Ovary (tissue), 9 donors: ENCODE data around the gene C5orf24. TPM values are rescaled to one million over a fixed set of nuclear protein-coding genes. Genes with fewer than 3 reads are reported as not detected.
"Not testable (repeated sequence)": the region's sequence is repeated elsewhere in the genome, so short reads cannot be mapped to it uniquely, and the experiment has no call there.

Experiments used
- DNase-seq, 5 donors: peaks; one replicate each; pipeline ENCODE4 v3.0.0-alpha.2; 2019 to 2020
- H3K27ac ChIP-seq, 2 donors: fragments of 200-600 bp; one replicate each; pipeline versions ENCODE4 v1.5.1 to v1.8.0; 2019 to 2022
- H3K27me3 ChIP-seq: fragments of 200-600 bp; one replicate; pipeline ENCODE4 v1.8.0; 2022
- H3K36me3 ChIP-seq: fragments of 200-600 bp; sonication (generic); one replicate; pipeline ENCODE4 v1.5.1; 2019
- H3K4me1 ChIP-seq: one replicate; pipeline ENCODE4 v1.8.1; 2013; ENCODE audit warnings: mild to moderate bottlenecking, moderate library complexity; ENCODE audit not compliant: insufficient read depth
- H3K4me3 ChIP-seq: fragments of 200-600 bp; sonication (generic); one replicate; pipeline ENCODE4 v1.5.1; 2017
- H3K9me3 ChIP-seq, 2 donors: fragments of 200-600 bp in 1 of 2; sonication (generic) in 1 of 2; one replicate each; pipeline versions ENCODE4 v1.5.1 to v1.8.1; 2013 to 2019; ENCODE audit warnings: mild to moderate bottlenecking in 1 of 2, moderate library complexity in 1 of 2
- EP300 ChIP-seq: sonication (generic); formaldehyde crosslinking; IDR thresholded peaks from one replicate; pipeline ENCODE4 v1.6.1; 2017; ENCODE audit warnings: antibody characterized with exemption
- POLR2A ChIP-seq: fragments of 450-650 bp; IDR thresholded peaks from one replicate; pipeline ENCODE4 v1.6.1; 2017; ENCODE audit warnings: antibody characterized with exemption, mild to moderate bottlenecking, moderate library complexity
- WGBS, 3 donors: extraction: QIAGEN DNeasy Blood & Tissue Kit in 1 of 3; methylation state at CpG; one replicate each; pipeline versions ENCODE4 v1.1.5 to v1.1.7; 2013 to 2017; 5-methylcytosine and 5-hydroxymethylcytosine counted together
- intact Hi-C, 4 donors: fragments of 100-400 bp; cut with DNase I; formaldehyde crosslinking; loops; one replicate each; pipeline versions ENCODE4 v1.11.0 to v1.15.1; 2022 to 2023
- polyA plus RNA-seq, 2 donors: library from polyadenylated mRNA; stranded (reverse); fragments of 200-250 nt in 1 of 2; fragments of 350-450 nt in 1 of 2; fragmentation: Illumina TruSeq in 1 of 2; extraction: RNeasy Lipid Tissue Mini Kit (QIAGEN cat#74804) in 1 of 2; gene quantifications; one replicate each; pipeline ENCODE4 v1.2.3, GENCODE V29; 2013 to 2014
- total RNA-seq, 7 donors: library from RNA; depleted of rRNA in 2 of 7; stranded (reverse); fragments of >200 nt in 2 of 7; fragmentation: NEBNext Ultra II Directional in 3 of 7; extraction: Animal tissue kit (Norgen Biotek cat#: 25700) in 3 of 7; gene quantifications; one replicate each; pipeline versions ENCODE4 v1.1.0 to v1.2.4, GENCODE V29; 2016 to 2023
- TF ChIP-seq, protein P1 (sequence below), 3 donors: fragments of 450-650 bp in 2 of 3; fragments of 200-600 bp in 1 of 3; IDR thresholded peaks; one replicate each; pipeline versions ENCODE4 v1.5.1 to v1.8.0; 2016 to 2022; ENCODE audit warnings: antibody characterized with exemption in 3 of 3, mild to moderate bottlenecking in 1 of 3
- donor health status: DM: no; HTN: no; CAD: no; lungs with moderate emphysema.
- donor health status: DM: no; HTN: no; CAD: no.
- donor health status: Bipolar disorder and iron deficiency.
- donor health status: DM: yes; HTN: yes; CAD: no.
- donor health status: DM: no; HTN: no; CAD: no.
- donor health status: DM: yes; HTN: yes; CAD: no.

Gene C5orf24
- total and polyA plus RNA-seq, 9 donors, result 20.0 to 46.8 (median 36.3) TPM

DNA sequence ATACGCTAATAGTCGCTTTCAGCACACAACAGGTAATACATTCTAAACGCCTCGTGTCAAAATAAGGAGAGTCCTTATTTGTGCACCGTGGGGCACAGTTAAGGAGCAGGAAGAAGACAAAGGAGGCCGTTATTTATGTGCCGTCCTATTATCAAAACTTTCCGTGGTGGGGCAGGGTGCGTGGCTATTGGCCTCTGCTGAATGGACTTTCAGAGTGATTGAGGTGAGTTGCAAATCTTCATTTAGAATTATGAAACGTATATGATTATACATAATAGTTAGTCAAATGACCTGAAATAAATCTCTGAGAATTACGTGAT lies 833 bp downstream of the C5orf24 start:
- Histone ChIP-seq H3K9me3 (no peaks in the 10 kb centered on the region), H3K36me3 (no peaks in the 10 kb centered on the region), H3K4me3 (peak overlapping the region; percentile 91), H3K27me3 (no peaks in the 10 kb centered on the region), H3K27ac (peak overlapping the region; percentile 84), H3K4me1 (peaks cover 1% of the 10 kb centered on the region)
- 1% methylated on average over 11 of the region's 11 CpGs for WGBS, 3 donors
- no peak for DNase-seq
- TF ChIP-seq POLR2A (no peak), EP300 (no peak)
- TF ChIP-seq, protein P1, sequence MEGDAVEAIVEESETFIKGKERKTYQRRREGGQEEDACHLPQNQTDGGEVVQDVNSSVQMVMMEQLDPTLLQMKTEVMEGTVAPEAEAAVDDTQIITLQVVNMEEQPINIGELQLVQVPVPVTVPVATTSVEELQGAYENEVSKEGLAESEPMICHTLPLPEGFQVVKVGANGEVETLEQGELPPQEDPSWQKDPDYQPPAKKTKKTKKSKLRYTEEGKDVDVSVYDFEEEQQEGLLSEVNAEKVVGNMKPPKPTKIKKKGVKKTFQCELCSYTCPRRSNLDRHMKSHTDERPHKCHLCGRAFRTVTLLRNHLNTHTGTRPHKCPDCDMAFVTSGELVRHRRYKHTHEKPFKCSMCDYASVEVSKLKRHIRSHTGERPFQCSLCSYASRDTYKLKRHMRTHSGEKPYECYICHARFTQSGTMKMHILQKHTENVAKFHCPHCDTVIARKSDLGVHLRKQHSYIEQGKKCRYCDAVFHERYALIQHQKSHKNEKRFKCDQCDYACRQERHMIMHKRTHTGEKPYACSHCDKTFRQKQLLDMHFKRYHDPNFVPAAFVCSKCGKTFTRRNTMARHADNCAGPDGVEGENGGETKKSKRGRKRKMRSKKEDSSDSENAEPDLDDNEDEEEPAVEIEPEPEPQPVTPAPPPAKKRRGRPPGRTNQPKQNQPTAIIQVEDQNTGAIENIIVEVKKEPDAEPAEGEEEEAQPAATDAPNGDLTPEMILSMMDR (IDR thresholded peaks at IDR 0.05), result no peak
- intact Hi-C loops, result loop anchor here in 2 of 4 donors (2.0 to 5.0 kb wide), 3 partner anchors 56 to 109 kb away; partner anchors contain the start of genes CAMLG (in 1 of the 2) and PCBD2 (in 1 of the 2)

DNA sequence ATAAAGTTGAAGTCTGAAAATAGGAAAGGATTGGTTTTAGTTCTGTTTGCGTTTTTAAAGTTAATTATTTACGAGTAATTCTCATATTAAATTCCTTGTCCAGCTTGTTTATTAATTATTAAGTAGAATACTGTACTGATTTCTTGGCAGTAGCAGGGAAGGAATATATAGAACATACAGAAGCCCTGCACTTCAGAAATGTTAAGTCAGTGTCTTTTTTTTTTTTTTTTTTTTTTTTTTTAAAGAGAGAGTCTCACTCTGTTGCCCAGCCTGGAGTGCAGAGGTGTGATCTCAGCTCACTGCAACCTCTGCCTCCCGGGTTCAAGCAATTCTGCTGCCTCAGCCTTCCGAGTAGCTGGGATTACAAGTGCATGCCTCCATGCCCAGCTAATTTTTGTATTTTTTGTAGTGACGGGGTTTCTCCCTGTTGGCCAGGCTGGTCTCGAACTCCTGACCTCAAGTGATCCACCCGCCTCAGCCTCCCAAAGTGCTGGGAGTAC lies 3.7 kb downstream of the C5orf24 start:
- H3K4me3 ChIP-seq, H3K27me3 ChIP-seq, H3K4me1 ChIP-seq, H3K27ac ChIP-seq, H3K36me3 ChIP-seq, DNase-seq, H3K9me3 ChIP-seq: not testable (repeated sequence)
- intact Hi-C loops, result loop anchor here in 1 of 4 donors (5.0 kb wide), 2 partner anchors 53 to 112 kb away; partner anchors contain the start of gene CAMLG
- WGBS, 3 donors, result 85 to 90% (median 86%) methylated on average over 7 of the region's 7 CpGs

DNA sequence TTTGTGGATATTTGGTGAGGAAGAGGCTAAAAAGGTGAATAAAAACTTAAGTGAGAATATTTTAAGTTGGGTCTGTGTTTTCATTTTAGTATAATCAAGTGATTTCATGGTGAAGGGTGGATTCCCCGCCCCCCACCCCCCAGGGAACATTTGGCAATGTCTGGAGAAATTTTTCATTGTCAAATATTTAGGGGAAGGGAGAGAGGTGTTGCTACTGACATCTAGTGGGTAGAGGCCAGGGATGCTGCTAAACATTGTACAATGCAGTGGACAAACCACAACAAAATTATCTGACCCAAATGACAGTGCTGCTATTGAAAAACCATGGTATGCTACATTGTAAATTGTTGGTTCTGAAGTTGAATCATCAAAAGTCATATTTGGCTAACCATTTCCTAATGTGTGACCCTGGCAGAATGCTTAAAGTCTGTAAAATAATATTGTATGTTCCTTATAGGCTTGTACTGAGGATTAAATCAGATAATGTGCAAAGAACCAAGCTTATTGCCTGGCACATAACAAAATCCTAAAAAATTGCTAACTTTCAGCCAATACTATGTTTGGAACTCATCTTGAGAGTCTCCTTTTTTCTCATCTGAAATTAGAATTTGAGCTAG lies 5.6 kb downstream of the C5orf24 start:
- Histone ChIP-seq H3K27ac (no peak overlapping the region), H3K4me1 (peaks cover 1% of the 10 kb centered on the region), H3K4me3 (no peak overlapping the region), H3K9me3 (no peaks in the 10 kb centered on the region), H3K27me3 (no peaks in the 10 kb centered on the region), H3K36me3 (no peaks in the 10 kb centered on the region)
- no peak for DNase-seq
- intact Hi-C loops, result no loop called here
- WGBS, 3 donors, result 30 to 42% (median 38%) methylated on average over 1 of the region's 1 CpG
- TF ChIP-seq, protein P1 (IDR thresholded peaks at IDR 0.05), result no peak
- TF ChIP-seq EP300, result no peak
- TF ChIP-seq POLR2A, result no peak

DNA sequence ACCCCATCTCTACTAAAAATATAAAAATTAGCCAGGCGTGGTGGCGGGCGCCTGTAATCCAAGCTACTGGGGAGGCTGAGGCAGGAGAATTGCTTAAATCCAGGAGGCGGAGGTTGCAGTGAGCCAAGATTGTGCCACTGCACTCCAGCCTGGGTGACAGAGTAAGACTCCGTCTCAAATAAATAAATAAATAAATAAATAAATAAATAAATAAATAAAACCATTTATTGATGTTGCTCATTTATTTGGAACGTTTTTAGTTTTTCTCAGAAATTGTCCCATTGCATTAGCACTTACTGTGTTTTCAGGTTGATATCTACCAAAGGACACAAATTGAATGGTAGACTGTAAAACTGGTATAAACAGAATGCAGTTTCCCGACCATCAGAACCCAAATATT lies 10.7 kb downstream of the C5orf24 start:
- H3K27ac ChIP-seq, H3K4me1 ChIP-seq, H3K27me3 ChIP-seq, H3K9me3 ChIP-seq, H3K4me3 ChIP-seq, DNase-seq, intact Hi-C loops, H3K36me3 ChIP-seq: not testable (repeated sequence)
- 91 to 95% (median 92%) methylated on average over 7 of the region's 7 CpGs for WGBS, 3 donors

DNA sequence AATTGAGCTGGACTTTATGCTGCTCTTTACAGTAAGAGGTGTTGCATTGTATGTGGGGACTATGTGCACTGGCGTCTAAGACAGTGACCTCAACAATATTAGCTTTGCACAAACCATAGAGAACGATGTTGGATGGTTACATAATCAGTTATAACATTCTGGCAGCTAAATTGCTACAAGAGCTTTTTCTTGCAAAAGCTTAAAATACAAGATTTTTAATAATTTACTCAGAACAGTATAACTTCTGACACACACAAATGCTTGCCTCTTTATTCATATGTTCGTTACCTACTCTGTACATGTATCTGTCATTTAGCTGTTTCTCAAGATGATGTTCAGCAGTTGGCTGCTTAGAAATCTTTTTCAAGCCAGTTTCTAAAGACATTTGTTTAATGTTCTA lies 11.6 kb downstream of the C5orf24 start:
- TF ChIP-seq EP300 (no peak), POLR2A (no peak)
- TF ChIP-seq, protein P1 (IDR thresholded peaks at IDR 0.05), result no peak
- no peak for DNase-seq
- no peaks in the 10 kb centered on the region for H3K4me1 ChIP-seq
- intact Hi-C loops, result no loop called here
- no peak overlapping the region for H3K4me3 ChIP-seq
- H3K27me3 ChIP-seq, result no peaks in the 10 kb centered on the region
- no peak overlapping the region for H3K27ac ChIP-seq
- 55 to 67% (median 59%) methylated on average over 3 of the region's 3 CpGs for WGBS, 3 donors
- no peaks in the 10 kb centered on the region for H3K36me3 ChIP-seq
- H3K9me3 ChIP-seq, result no peaks in the 10 kb centered on the region
